H9 (cell line): ENCODE measurements around the gene KIF21A. TPM values are rescaled to one million over a fixed set of nuclear protein-coding genes. Genes with fewer than 3 reads are reported as not detected.

Experiments used
- DNase-seq: peaks from one replicate; pipeline ENCODE4 v3.0.0-alpha.2; 2017
- H2AFZ ChIP-seq: one replicate; pipeline ENCODE4 v1.6.1; 2013; ENCODE audit warnings: mild to moderate bottlenecking, low read length, control low read depth, moderate library complexity
- H2AK5ac ChIP-seq: 2 replicates; pipeline ENCODE4 v1.6.1; 2013; ENCODE audit warnings: low read length, control low read depth, mixed read lengths; ENCODE audit not compliant: insufficient read length
- H2BK120ac ChIP-seq: one replicate; pipeline ENCODE4 v1.6.1; 2013; ENCODE audit warnings: low read depth, mild to moderate bottlenecking, low read length, control low read depth, inconsistent platforms; ENCODE audit not compliant: poor library complexity, severe bottlenecking
- H2BK12ac ChIP-seq: 2 replicates; pipeline ENCODE4 v1.6.1; 2013; ENCODE audit warnings: low read length, control low read depth, mixed read lengths, low read depth; ENCODE audit not compliant: insufficient read length
- H2BK15ac ChIP-seq: 2 replicates; pipeline ENCODE4 v1.6.1; 2013; ENCODE audit warnings: low read depth, low read length, control low read depth
- H2BK20ac ChIP-seq: one replicate; pipeline ENCODE4 v1.6.1; 2013; ENCODE audit warnings: low read depth, mild to moderate bottlenecking, low read length, control low read depth, inconsistent platforms; ENCODE audit not compliant: poor library complexity, severe bottlenecking
- H2BK5ac ChIP-seq: 2 replicates; pipeline ENCODE4 v1.6.1; 2013; ENCODE audit warnings: low read length, control low read depth, mixed read lengths; ENCODE audit not compliant: insufficient read length
- H3K14ac ChIP-seq: 2 replicates; pipeline ENCODE4 v1.6.1; 2013; ENCODE audit warnings: low read length, control low read depth; ENCODE audit not compliant: insufficient read depth
- H3K18ac ChIP-seq: 2 replicates; pipeline ENCODE4 v1.6.1; 2013; ENCODE audit warnings: low read depth, mild to moderate bottlenecking, mixed read lengths, low read length, control low read depth; ENCODE audit not compliant: insufficient read length
- H3K23ac ChIP-seq: 2 replicates; pipeline ENCODE4 v1.6.1; 2013; ENCODE audit warnings: low read length, control low read depth, mixed read lengths, low read depth; ENCODE audit not compliant: insufficient read length
- H3K23me2 ChIP-seq: 2 replicates; pipeline ENCODE4 v1.6.1; 2013; ENCODE audit warnings: low read depth, mild to moderate bottlenecking, mixed read lengths, low read length, control low read depth; ENCODE audit not compliant: insufficient read length, poor library complexity, severe bottlenecking
- H3K27ac ChIP-seq: 2 replicates; pipeline ENCODE4 v1.5.1; 2013; ENCODE audit warnings: low read length, control low read depth, mixed read lengths, low read depth; ENCODE audit not compliant: insufficient read length
- H3K27me3 ChIP-seq: 2 replicates; pipeline ENCODE4 v1.6.1; 2013; ENCODE audit warnings: low read length, control low read depth, inconsistent platforms; ENCODE audit not compliant: insufficient read depth
- H3K4ac ChIP-seq: 2 replicates; pipeline ENCODE4 v1.6.1; 2013; ENCODE audit warnings: low read depth, mild to moderate bottlenecking, control low read depth, inconsistent platforms, low read length, moderate library complexity
- H3K4me1 ChIP-seq: 2 replicates; pipeline ENCODE4 v1.6.1; 2013; ENCODE audit warnings: low read length, control low read depth, inconsistent platforms; ENCODE audit not compliant: insufficient read depth
- H3K4me2 ChIP-seq: 2 replicates; pipeline ENCODE4 v1.6.1; 2013; ENCODE audit warnings: low read length, control low read depth, mixed read lengths; ENCODE audit not compliant: insufficient read length, insufficient read depth
- H3K56ac ChIP-seq: 2 replicates; pipeline ENCODE4 v1.6.1; 2013; ENCODE audit warnings: low read depth, mild to moderate bottlenecking, mixed read lengths, low read length, control low read depth; ENCODE audit not compliant: insufficient read length
- H3K79me1 ChIP-seq: 2 replicates; pipeline ENCODE4 v1.6.1; 2013; ENCODE audit warnings: low read depth, mild to moderate bottlenecking, moderate library complexity, low read length, control low read depth, inconsistent platforms; ENCODE audit not compliant: insufficient read depth, poor library complexity, severe bottlenecking
- H3K79me2 ChIP-seq: 2 replicates; pipeline ENCODE4 v1.6.1; 2013; ENCODE audit warnings: low read length, control low read depth, inconsistent platforms; ENCODE audit not compliant: insufficient read depth
- H3K9ac ChIP-seq: 2 replicates; pipeline ENCODE4 v1.6.1; 2013; ENCODE audit warnings: low read length, control low read depth, mixed read lengths; ENCODE audit not compliant: insufficient read length; ENCODE audit errors: extremely low read depth
- H3K9me3 ChIP-seq: one replicate; pipeline ENCODE4 v1.6.1; 2013; ENCODE audit warnings: low read depth, low read length, inconsistent platforms; ENCODE audit not compliant: control insufficient read depth
- H3T11ph ChIP-seq: one replicate; pipeline ENCODE4 v1.6.1; 2013; ENCODE audit warnings: mild to moderate bottlenecking, low read length, control low read depth, inconsistent platforms
- H4K20me1 ChIP-seq: one replicate; pipeline ENCODE4 v1.6.1; 2013; ENCODE audit not compliant: control insufficient read depth, insufficient read length, insufficient read depth
- H4K5ac ChIP-seq: 2 replicates; pipeline ENCODE4 v1.6.1; 2013; ENCODE audit warnings: low read depth, mild to moderate bottlenecking, mixed read lengths, low read length, control low read depth; ENCODE audit not compliant: insufficient read length
- H4K8ac ChIP-seq: replicated peaks from 2 replicates; pipeline ENCODE4 v1.6.1; 2013; ENCODE audit warnings: low read length, control low read depth, mixed read lengths, low read depth; ENCODE audit not compliant: insufficient read length
- H4K91ac ChIP-seq: 2 replicates; pipeline ENCODE4 v1.6.1; 2013; ENCODE audit warnings: low read depth, mild to moderate bottlenecking, moderate library complexity, mixed read lengths, low read length, control low read depth; ENCODE audit not compliant: insufficient read length
- H3K27ac Mint-ChIP-seq, 3 experiments: 2 replicates in 2 of 3; 3 replicates in 1 of 3; pipeline ENCODE4 v1.8.0; 2020 to 2021; ENCODE audit warnings: mixed read lengths in 3 of 3, mild to moderate bottlenecking in 1 of 3, moderate library complexity in 1 of 3
- H3K27me3 Mint-ChIP-seq: 2 replicates; pipeline ENCODE4 v1.8.0; 2021; ENCODE audit warnings: low read depth, mild to moderate bottlenecking, moderate library complexity, mixed read lengths
- H3K36me3 Mint-ChIP-seq, 3 experiments: 2 replicates in 2 of 3; 3 replicates in 1 of 3; pipeline ENCODE4 v1.8.0; 2020 to 2021; ENCODE audit warnings: low read depth in 3 of 3, mixed read lengths in 3 of 3; ENCODE audit not compliant: insufficient read depth in 1 of 3
- H3K4me1 Mint-ChIP-seq, 2 experiments: 2 replicates each; pipeline ENCODE4 v1.8.0; 2020; ENCODE audit warnings: mixed read lengths in 2 of 2
- H3K4me3 Mint-ChIP-seq, 2 experiments: 2 replicates in 1 of 2; 3 replicates in 1 of 2; pipeline ENCODE4 v1.8.0; 2020 to 2021; ENCODE audit warnings: mild to moderate bottlenecking in 2 of 2, mixed read lengths in 2 of 2, moderate library complexity in 1 of 2
- H3K9me3 Mint-ChIP-seq, 2 experiments: 2 replicates in 1 of 2; 3 replicates in 1 of 2; pipeline ENCODE4 v1.8.0; 2020; ENCODE audit warnings: mild to moderate bottlenecking in 2 of 2, mixed read lengths in 2 of 2, moderate library complexity in 1 of 2
- WGBS: extraction: QIAGEN DNeasy Blood & Tissue Kit; methylation state at CpG from one replicate; pipeline ENCODE4 v1.1.7; 2013; ENCODE audit warnings: missing lambda C conversion rate, low lambda C conversion rate, mixed read lengths; ENCODE audit not compliant: insufficient read length; ENCODE audit errors: extremely low coverage; 5-methylcytosine and 5-hydroxymethylcytosine counted together
- total RNA-seq: library from RNA; stranded (reverse); gene quantifications from 2 replicates; pipeline ENCODE4 v1.2.1, GENCODE V29; 2021
- TF ChIP-seq, protein P1 (sequence below): fragments of 200-600 bp; sonication (generic); conservative IDR thresholded peaks from 3 replicates; pipeline ENCODE4 v1.8.0; 2021; ENCODE audit warnings: antibody characterized with exemption, mild to moderate bottlenecking

Gene KIF21A
- total RNA-seq, 1 experiment from 2014 or later: 17.2 TPM

DNA sequence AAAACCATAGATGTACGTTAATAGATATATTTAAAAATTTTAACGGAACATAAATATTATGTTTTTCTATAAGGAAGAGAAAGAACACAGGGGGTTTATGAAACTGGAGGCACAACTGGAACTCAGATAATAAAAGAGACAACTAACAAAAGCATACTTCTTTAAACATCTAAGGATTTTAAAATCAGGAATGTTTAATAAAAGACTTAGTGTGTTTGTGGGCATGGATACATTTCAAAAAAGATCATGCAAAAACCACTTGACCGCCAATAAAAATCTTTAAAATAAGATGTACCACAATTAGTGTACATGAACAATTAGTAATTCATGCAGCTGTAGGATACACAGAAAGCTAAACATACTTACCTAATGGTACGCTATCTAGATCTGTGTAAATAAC, 113.0 kb downstream of the KIF21A start:
- Mint-ChIP-seq H3K27ac (no peak overlapping the region), H3K36me3 (peaks cover 9 to 18% (median 17%) of the 10 kb centered on the region in 3 experiments), H3K27me3 (no peaks in the 10 kb centered on the region), H3K9me3 (no peaks in the 10 kb centered on the region), H3K4me1 (no peaks in the 10 kb centered on the region), H3K4me3 (no peak overlapping the region)
- Histone ChIP-seq H3K27ac (no peak overlapping the region), H3K23me2 (no peaks in the 10 kb centered on the region), H3T11ph (no peak overlapping the region), H3K4me2 (no peak overlapping the region), H3K4me1 (no peaks in the 10 kb centered on the region), H2AFZ (no peak overlapping the region), H3K79me2 (no peaks in the 10 kb centered on the region), H3K56ac (no peak overlapping the region), H2BK20ac (no peak overlapping the region), H2BK5ac (no peak overlapping the region), H2BK120ac (no peak overlapping the region), H3K79me1 (no peaks in the 10 kb centered on the region), H3K9ac (no peak overlapping the region), H3K18ac (no peak overlapping the region), H2AK5ac (no peak overlapping the region), H4K91ac (no peak overlapping the region), H4K8ac (no peak overlapping the region), H3K14ac (no peak overlapping the region), H3K23ac (no peak overlapping the region), H3K4ac (no peak overlapping the region), H3K27me3 (no peaks in the 10 kb centered on the region), H2BK12ac (no peak overlapping the region), H4K20me1 (no peaks in the 10 kb centered on the region), H4K5ac (no peak overlapping the region), H2BK15ac (no peak overlapping the region), H3K9me3 (no peaks in the 10 kb centered on the region)
- DNase-seq: no peak
- 100% methylated on average over 2 of the region's 4 CpGs for WGBS
- TF ChIP-seq, protein P1, sequence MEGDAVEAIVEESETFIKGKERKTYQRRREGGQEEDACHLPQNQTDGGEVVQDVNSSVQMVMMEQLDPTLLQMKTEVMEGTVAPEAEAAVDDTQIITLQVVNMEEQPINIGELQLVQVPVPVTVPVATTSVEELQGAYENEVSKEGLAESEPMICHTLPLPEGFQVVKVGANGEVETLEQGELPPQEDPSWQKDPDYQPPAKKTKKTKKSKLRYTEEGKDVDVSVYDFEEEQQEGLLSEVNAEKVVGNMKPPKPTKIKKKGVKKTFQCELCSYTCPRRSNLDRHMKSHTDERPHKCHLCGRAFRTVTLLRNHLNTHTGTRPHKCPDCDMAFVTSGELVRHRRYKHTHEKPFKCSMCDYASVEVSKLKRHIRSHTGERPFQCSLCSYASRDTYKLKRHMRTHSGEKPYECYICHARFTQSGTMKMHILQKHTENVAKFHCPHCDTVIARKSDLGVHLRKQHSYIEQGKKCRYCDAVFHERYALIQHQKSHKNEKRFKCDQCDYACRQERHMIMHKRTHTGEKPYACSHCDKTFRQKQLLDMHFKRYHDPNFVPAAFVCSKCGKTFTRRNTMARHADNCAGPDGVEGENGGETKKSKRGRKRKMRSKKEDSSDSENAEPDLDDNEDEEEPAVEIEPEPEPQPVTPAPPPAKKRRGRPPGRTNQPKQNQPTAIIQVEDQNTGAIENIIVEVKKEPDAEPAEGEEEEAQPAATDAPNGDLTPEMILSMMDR: no peak
